WTC11 (cell line): ENCODE measurements around the gene BBS2.

Experiments
- CBFB ChIP-seq: sonication (generic); formaldehyde crosslinking; IDR thresholded peaks from 2 replicates; pipeline ENCODE4 v1.8.1; 2022; ENCODE audit warnings: mild to moderate bottlenecking, low read depth, missing genetic modification reagents
- CTCF ChIP-seq: fragments of 200-600 bp; IDR thresholded peaks from 2 replicates; pipeline ENCODE4 v1.8.0; 2022; ENCODE audit warnings: antibody characterized with exemption
- MAX ChIP-seq: sonication (generic); formaldehyde crosslinking; IDR thresholded peaks from 2 replicates; pipeline ENCODE4 v1.8.0; 2022; ENCODE audit warnings: mild to moderate bottlenecking, missing genetic modification reagents
- NR1H2 ChIP-seq: sonication (generic); formaldehyde crosslinking; IDR thresholded peaks from 2 replicates; pipeline ENCODE4 v1.9.0; 2021; ENCODE audit warnings: mild to moderate bottlenecking, moderate library complexity, missing genetic modification reagents
- NR2C2 ChIP-seq: sonication (generic); formaldehyde crosslinking; IDR thresholded peaks from 2 replicates; pipeline ENCODE4 v1.8.0; 2022; ENCODE audit warnings: mild to moderate bottlenecking, missing genetic modification reagents
- PREB ChIP-seq: sonication (generic); formaldehyde crosslinking; IDR thresholded peaks from 2 replicates; pipeline ENCODE4 v1.8.1; 2022; ENCODE audit warnings: mild to moderate bottlenecking, missing genetic modification reagents, moderate library complexity, borderline replicate concordance
- TEAD4 ChIP-seq: sonication (generic); formaldehyde crosslinking; IDR thresholded peaks from 2 replicates; pipeline ENCODE4 v1.8.0; 2022; ENCODE audit warnings: mild to moderate bottlenecking, missing genetic modification reagents
- USF1 ChIP-seq: sonication (generic); formaldehyde crosslinking; IDR thresholded peaks from 2 replicates; pipeline ENCODE4 v1.8.0; 2022; ENCODE audit warnings: mild to moderate bottlenecking, missing genetic modification reagents
- ZNF317 ChIP-seq: sonication (generic); formaldehyde crosslinking; IDR thresholded peaks from 2 replicates; pipeline ENCODE4 v1.8.1; 2023; ENCODE audit warnings: low read depth, mild to moderate bottlenecking, moderate library complexity, missing genetic modification reagents, borderline replicate concordance
- TF ChIP-seq, protein P1 (sequence below): sonication (generic); formaldehyde crosslinking; conservative IDR thresholded peaks from 2 replicates; pipeline ENCODE4 v1.8.1; 2022; ENCODE audit warnings: mild to moderate bottlenecking, missing genetic modification reagents
- TF ChIP-seq, protein P2 (sequence below): sonication (generic); formaldehyde crosslinking; IDR thresholded peaks from 2 replicates; pipeline ENCODE4 v1.8.1; 2023; ENCODE audit warnings: mild to moderate bottlenecking, missing genetic modification reagents
- TF ChIP-seq, protein P3 (sequence below): sonication (generic); formaldehyde crosslinking; IDR thresholded peaks from 2 replicates; pipeline ENCODE4 v1.8.1; 2023; ENCODE audit warnings: mild to moderate bottlenecking, moderate library complexity, missing genetic modification reagents

DNA sequence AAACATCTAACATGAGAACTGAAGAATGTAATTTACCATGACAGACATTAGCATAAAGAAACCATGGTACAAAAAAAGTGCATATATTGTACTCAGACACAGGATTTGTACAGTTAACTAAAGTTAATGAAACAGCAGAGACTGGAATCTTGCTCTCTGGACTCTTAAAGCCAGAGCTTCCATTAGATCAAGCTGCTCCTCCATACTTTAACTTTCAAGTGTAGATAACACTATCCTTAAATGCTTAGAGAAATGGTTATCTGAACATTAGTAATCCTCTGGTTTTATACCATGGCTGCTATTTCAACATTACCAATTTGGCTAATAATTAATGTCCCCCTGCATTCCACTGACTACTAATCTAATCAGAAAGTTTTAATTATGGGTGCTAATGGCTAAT lies 71.8 kb downstream of the BBS2 start:
- TF ChIP-seq CTCF (no peak), ZNF317 (CRISPR knock-in tag) (no peak), TEAD4 (no peak), PREB (CRISPR knock-in tag) (no peak), USF1 (CRISPR knock-in tag) (no peak), NR1H2 (CRISPR knock-in tag) (no peak), NR2C2 (no peak), CBFB (CRISPR knock-in tag) (no peak), MAX (CRISPR knock-in tag) (no peak)
- TF ChIP-seq, protein P1, sequence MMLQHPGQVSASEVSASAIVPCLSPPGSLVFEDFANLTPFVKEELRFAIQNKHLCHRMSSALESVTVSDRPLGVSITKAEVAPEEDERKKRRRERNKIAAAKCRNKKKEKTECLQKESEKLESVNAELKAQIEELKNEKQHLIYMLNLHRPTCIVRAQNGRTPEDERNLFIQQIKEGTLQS (CRISPR knock-in tag) = no peak
- TF ChIP-seq, protein P2, sequence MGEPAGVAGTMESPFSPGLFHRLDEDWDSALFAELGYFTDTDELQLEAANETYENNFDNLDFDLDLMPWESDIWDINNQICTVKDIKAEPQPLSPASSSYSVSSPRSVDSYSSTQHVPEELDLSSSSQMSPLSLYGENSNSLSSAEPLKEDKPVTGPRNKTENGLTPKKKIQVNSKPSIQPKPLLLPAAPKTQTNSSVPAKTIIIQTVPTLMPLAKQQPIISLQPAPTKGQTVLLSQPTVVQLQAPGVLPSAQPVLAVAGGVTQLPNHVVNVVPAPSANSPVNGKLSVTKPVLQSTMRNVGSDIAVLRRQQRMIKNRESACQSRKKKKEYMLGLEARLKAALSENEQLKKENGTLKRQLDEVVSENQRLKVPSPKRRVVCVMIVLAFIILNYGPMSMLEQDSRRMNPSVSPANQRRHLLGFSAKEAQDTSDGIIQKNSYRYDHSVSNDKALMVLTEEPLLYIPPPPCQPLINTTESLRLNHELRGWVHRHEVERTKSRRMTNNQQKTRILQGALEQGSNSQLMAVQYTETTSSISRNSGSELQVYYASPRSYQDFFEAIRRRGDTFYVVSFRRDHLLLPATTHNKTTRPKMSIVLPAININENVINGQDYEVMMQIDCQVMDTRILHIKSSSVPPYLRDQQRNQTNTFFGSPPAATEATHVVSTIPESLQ (CRISPR knock-in tag) = no peak
- TF ChIP-seq, protein P3, sequence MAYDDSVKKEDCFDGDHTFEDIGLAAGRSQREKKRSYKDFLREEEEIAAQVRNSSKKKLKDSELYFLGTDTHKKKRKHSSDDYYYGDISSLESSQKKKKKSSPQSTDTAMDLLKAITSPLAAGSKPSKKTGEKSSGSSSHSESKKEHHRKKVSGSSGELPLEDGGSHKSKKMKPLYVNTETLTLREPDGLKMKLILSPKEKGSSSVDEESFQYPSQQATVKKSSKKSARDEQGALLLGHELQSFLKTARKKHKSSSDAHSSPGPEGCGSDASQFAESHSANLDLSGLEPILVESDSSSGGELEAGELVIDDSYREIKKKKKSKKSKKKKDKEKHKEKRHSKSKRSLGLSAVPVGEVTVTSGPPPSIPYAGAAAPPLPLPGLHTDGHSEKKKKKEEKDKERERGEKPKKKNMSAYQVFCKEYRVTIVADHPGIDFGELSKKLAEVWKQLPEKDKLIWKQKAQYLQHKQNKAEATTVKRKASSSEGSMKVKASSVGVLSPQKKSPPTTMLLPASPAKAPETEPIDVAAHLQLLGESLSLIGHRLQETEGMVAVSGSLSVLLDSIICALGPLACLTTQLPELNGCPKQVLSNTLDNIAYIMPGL (CRISPR knock-in tag) = no peak
